K562 (cell line): ENCODE measurements around the gene MBOAT1. TPM values are rescaled to one million over a fixed set of nuclear protein-coding genes. Genes with fewer than 3 reads are reported as not detected.

ENCODE experiments used
- ATF3 ChIP-seq, 2 experiments: fragments of 450-650 bp in 1 of 2; sonication (generic) in 1 of 2; formaldehyde crosslinking in 1 of 2; IDR thresholded peaks in 1 of 2; conservative IDR thresholded peaks in 1 of 2; 2 replicates each; pipeline versions ENCODE4 v1.6.1 to v1.8.1; 2016 to 2023; ENCODE audit warnings: mild to moderate bottlenecking in 2 of 2, moderate library complexity in 2 of 2, inconsistent platforms in 1 of 2, missing genetic modification reagents in 1 of 2
- CBFB ChIP-seq: sonication (generic); formaldehyde crosslinking; IDR thresholded peaks from 2 replicates; pipeline ENCODE4 v1.4.0; 2020; ENCODE audit warnings: mild to moderate bottlenecking, missing genetic modification reagents
- CCAR2 ChIP-seq: fragments of 200-400 bp; formaldehyde crosslinking; IDR thresholded peaks from 2 replicates; pipeline ENCODE4 v1.6.1; 2017; ENCODE audit warnings: mild to moderate bottlenecking, low read depth, low read length
- CEBPB ChIP-seq: fragments of 450-650 bp; IDR thresholded peaks from 2 replicates; pipeline ENCODE4 v1.6.1; 2016; ENCODE audit warnings: missing genetic modification characterization, missing compliant biosample characterization
- CSDE1 ChIP-seq, 2 experiments: fragments of 450-650 bp; IDR thresholded peaks; 2 replicates each; pipeline ENCODE4 v1.6.1; 2016; ENCODE audit warnings: mild to moderate bottlenecking in 1 of 2
- DPF2 ChIP-seq: fragments of 450-650 bp; IDR thresholded peaks from 2 replicates; pipeline ENCODE4 v1.6.1; 2016
- HNRNPK ChIP-seq: fragments of 200-400 bp; formaldehyde crosslinking; IDR thresholded peaks from one replicate; pipeline ENCODE4 v1.6.1; 2018; ENCODE audit warnings: mild to moderate bottlenecking, low read depth, low read length; ENCODE audit not compliant: poor library complexity, severe bottlenecking
- ILF3 ChIP-seq: fragments of 450-650 bp; IDR thresholded peaks from 2 replicates; pipeline ENCODE4 v1.6.1; 2018; ENCODE audit warnings: antibody characterized with exemption, mild to moderate bottlenecking, moderate library complexity, borderline replicate concordance
- PHF8 ChIP-seq: fragments of 200-600 bp; sonication (generic); IDR thresholded peaks from 2 replicates; pipeline ENCODE4 v1.6.1; 2012; ENCODE audit warnings: mixed run types, mild to moderate bottlenecking, inconsistent platforms, low read length, moderate library complexity, borderline replicate concordance
- STAT5A ChIP-seq: IDR thresholded peaks from 2 replicates; pipeline ENCODE4 v1.6.1; 2012; ENCODE audit warnings: low read length, inconsistent platforms, borderline replicate concordance
- ZNF277 ChIP-seq: fragments of 250-450 bp; sonication (Bioruptor Pico); IDR thresholded peaks from 2 replicates; pipeline ENCODE4 v1.8.0; 2022; ENCODE audit warnings: inconsistent platforms, mild to moderate bottlenecking, moderate library complexity, borderline replicate concordance
- polyA plus RNA-seq, 8 experiments: library from polyadenylated mRNA; depleted of rRNA in 4 of 8; stranded (reverse) in 5 of 8; unstranded in 3 of 8; fragments of >200 nt; fragmentation: Nextera tagmentation in 2 of 8; fragmentation: Illumina TruSeq in 1 of 8; extraction: Ambion mirVana in 2 of 8; extraction: Trizol in 1 of 8; gene quantifications; 2 replicates each; pipeline versions ENCODE4 v1.2.1 to v1.2.3, GENCODE V29; 2011 to 2014; ENCODE audit warnings: inconsistent platforms in 1 of 8, missing spikeins in 1 of 8
- total RNA-seq, 7 experiments: library from RNA; depleted of rRNA in 6 of 7; stranded (reverse); fragments of >200 nt in 6 of 7; fragmentation: Illumina TruSeq in 2 of 7; extraction: Trizol in 2 of 7; gene quantifications; 2 replicates each; pipeline versions ENCODE4 v1.2.1 to v1.2.3, GENCODE V29; 2011 to 2021; ENCODE audit warnings: low replicate concordance in 1 of 7
- TF ChIP-seq, protein P1 (sequence below): sonication (generic); formaldehyde crosslinking; IDR thresholded peaks from 2 replicates; pipeline ENCODE4 v1.8.1; 2023; ENCODE audit warnings: missing genetic modification reagents, mild to moderate bottlenecking, borderline replicate concordance

MBOAT1 gene
- total and polyA plus RNA-seq, 9 of the 15 experiments (the other 6 are each of a cell fraction or from before 2014, with no cell fraction given): 0.13 to 16.5 (median 10.3) TPM

GRCh38 chr6:20173833-20174792 lies 38.2 kb downstream of the MBOAT1 start (continued):
- TF ChIP-seq, protein P1, sequence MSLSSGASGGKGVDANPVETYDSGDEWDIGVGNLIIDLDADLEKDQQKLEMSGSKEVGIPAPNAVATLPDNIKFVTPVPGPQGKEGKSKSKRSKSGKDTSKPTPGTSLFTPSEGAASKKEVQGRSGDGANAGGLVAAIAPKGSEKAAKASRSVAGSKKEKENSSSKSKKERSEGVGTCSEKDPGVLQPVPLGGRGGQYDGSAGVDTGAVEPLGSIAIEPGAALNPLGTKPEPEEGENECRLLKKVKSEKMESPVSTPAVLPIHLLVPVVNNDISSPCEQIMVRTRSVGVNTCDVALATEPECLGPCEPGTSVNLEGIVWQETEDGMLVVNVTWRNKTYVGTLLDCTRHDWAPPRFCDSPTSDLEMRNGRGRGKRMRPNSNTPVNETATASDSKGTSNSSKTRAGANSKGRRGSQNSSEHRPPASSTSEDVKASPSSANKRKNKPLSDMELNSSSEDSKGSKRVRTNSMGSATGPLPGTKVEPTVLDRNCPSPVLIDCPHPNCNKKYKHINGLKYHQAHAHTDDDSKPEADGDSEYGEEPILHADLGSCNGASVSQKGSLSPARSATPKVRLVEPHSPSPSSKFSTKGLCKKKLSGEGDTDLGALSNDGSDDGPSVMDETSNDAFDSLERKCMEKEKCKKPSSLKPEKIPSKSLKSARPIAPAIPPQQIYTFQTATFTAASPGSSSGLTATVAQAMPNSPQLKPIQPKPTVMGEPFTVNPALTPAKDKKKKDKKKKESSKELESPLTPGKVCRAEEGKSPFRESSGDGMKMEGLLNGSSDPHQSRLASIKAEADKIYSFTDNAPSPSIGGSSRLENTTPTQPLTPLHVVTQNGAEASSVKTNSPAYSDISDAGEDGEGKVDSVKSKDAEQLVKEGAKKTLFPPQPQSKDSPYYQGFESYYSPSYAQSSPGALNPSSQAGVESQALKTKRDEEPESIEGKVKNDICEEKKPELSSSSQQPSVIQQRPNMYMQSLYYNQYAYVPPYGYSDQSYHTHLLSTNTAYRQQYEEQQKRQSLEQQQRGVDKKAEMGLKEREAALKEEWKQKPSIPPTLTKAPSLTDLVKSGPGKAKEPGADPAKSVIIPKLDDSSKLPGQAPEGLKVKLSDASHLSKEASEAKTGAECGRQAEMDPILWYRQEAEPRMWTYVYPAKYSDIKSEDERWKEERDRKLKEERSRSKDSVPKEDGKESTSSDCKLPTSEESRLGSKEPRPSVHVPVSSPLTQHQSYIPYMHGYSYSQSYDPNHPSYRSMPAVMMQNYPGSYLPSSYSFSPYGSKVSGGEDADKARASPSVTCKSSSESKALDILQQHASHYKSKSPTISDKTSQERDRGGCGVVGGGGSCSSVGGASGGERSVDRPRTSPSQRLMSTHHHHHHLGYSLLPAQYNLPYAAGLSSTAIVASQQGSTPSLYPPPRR (CRISPR knock-in tag): no peak
- TF ChIP-seq CEBPB (peak; percentile 81), DPF2 (no peak), CBFB (CRISPR knock-in tag) (no peak), CSDE1 (IDR thresholded peaks at IDR 0.05) (no peak), PHF8 (no peak), ZNF277 (CRISPR knock-in tag) (no peak), STAT5A (no peak), HNRNPK (no peak), CCAR2 (no peak), ATF3 (IDR thresholded peaks at IDR 0.05) (peak; percentile 69), ATF3 (CRISPR knock-in tag; conservative IDR thresholded peaks at IDR 0.05) (no peak), ILF3 (no peak)
